HG03095 (cell line): Measurements from ENCODE around the gene VIT.

Experiments
- ATAC-seq: cut with Tn5 transposase; IDR thresholded peaks from one replicate; pipeline ENCODE4 v1.9.1; 2021; ENCODE audit warnings: moderate library complexity; ENCODE audit not compliant: unreplicated experiment

Gene VIT

DNA sequence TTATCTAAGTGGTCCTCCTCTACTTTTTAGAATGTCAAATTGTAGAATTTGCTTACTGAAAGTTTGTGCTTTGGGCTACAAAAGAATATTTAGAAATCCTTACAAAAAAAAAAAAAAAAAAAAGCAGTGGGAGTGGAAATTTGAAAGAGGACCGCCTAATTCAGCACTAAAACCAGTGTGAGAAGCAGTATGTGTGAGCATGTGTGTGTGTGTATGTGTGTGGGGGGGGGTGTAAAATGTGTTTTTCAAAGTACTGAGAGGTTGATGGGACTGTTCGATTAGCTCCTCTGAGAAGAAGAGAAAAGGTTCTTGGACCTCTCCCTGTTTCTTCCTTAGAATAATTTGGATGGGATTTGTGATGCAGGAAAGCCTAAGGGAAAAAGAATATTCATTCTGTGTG is at the start of gene VIT:
VIT (plus strand) TSS at position 175 of the 400 bp plus-strand sequence. CDS start 19,664 bp downstream, outside the sequence.
- ATAC-seq = no peak

- ATAC-seq = peak; percentile 95
These were observed 46.3 kb upstream of the VIT start for GRCh38 chr2:36650031-36650829.

DNA sequence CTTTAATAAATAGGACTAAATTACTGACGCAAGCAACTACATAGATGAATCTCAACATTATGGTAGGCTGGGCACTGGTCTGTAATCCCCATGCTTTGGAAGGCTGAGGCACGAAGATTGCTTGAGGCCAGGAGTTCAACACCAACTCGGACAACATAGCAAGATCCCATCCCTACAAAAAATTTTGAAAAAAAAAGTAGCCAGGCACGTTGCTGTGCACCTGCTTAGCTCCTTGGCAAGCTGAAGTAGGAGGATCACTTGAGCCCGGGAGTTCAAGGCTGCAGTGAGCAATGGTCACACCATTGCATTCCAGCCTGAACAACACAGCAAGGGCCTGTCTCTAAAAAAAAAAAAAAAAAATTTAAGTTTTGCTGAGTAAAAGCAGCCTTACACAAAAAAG is 43.4 kb upstream of the VIT start:
- ATAC-seq = no peak

DNA sequence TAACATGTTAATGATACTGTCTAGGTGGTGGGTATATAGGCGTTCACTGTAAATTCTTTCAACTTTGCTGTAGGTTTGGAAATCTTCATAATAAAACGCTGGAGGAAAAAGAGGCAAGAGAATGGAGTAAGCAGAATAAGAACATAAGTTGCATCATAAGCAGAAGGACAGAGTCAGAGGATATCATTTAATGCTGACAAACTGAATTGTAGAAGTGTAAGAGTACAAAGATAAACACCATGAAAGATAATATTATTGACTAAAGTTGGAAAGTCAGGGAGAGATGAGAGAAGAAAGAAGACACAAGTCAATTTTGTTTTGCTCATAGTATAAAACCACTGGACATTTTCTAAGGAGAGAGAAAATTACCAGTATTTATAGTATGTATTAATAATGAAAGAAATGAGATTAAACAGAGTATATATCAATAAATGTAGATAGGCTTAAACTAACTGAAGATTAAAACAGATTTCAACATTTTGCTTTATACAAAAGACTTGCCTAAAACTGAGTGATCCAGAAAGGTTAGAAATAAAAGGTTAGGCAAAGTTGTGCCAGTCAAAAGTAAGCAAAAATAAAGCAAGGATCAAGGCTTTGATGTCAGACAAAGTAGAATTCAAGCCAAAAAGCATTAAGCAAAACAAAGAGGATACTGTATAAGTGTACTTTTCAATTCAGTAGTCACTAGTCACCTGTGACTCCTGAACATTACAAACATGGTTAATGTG is 42.4 kb upstream of the VIT start:
- ATAC-seq = no peak

DNA sequence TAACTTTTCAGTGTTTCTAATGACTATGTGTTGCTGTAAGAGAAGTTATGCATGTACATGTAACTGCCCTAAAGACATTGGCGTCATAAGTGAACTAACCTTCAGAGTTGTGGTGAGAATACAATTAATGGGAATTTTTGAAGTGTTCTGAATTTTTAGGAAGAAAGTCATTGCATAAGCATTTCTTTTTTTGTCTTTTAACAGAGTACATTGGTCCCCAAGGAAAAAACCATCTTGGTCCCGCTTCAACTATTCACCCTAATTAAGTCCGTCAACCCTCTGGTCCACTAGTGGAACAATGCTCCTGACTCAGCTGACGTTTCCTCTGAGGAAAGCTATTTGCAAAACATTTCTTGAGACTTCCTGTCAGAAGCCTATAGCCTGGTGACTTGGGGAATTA is 41.1 kb upstream of the VIT start:
- no peak for ATAC-seq

GRCh38 chr2:36657703-36658102 is 38.8 kb upstream of the VIT start:
- no peak for ATAC-seq

- no peak for ATAC-seq
These were observed 38.2 kb upstream of the VIT start for GRCh38 chr2:36658277-36658748.

- ATAC-seq = no peak
These were observed 37.3 kb upstream of the VIT start for GRCh38 chr2:36659218-36659617.

DNA sequence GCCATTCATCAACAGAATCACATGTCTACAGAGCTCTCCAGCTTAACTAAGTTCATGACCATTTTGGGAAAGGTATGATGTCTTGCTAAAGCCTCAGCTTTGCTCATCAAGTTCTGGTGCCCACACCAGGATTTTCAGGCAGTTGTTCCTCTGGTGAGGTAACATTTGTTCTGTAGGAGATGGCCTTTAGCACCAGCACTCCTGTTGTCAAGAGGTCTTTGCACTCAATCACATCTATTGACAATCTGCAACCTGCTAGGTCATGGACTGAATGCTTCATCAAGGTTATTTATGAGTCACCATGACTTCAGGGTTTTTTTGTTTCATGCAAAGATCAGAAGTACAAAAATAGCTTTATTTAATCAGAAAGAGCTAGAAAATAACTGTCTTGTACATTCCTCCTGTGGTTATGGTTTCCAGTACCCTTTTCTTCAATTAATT is 36.6 kb upstream of the VIT start:
- ATAC-seq = no peak

GRCh38 chr2:36662638-36663037 is 33.9 kb upstream of the VIT start:
- no peak for ATAC-seq

DNA sequence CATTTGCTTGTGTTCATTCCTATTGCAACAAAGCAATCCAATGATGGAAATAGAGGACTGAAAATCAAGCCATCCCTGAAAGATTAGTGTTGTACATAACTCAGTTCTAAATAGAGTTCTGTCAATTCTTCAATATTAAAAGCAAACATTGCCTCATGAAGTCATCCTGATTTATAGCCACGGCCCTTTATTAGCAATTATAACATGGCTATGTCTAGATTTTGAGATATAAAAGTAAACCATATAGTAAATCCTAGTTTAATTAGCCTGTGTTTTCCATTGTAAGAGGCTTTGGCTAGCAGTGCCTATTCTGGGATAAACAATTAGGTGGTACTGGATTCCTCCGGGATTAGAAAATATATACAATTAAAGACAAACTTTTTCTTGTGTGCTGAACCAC is 33.2 kb upstream of the VIT start:
- ATAC-seq = no peak

- peak; percentile 75 for ATAC-seq
These were observed 32.4 kb upstream of the VIT start for GRCh38 chr2:36663851-36664695.

GRCh38 chr2:36664696-36665076 is 31.8 kb upstream of the VIT start:
- no peak for ATAC-seq

DNA sequence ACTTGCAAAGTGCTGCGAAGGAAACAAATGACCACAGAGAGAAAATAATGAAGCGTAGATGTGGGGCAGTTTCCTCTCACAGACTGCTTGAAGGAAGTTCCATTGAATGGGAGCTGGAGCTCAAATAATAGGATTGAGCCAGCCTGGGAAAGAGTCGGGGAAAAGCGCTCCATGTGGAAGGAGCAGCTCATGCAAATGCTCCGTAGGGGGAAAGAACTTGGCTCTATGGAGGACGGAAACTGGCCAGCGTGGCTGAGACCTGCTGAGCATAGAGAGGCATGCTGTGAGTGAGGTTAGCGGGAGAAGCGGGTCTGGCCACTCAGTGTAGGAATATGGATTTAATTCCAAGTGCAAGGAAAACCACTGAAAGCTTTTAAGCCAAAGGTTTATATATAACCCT is 28.6 kb upstream of the VIT start:
- no peak for ATAC-seq

GRCh38 chr2:36670881-36671595 is 25.5 kb upstream of the VIT start:
- ATAC-seq = no peak

GRCh38 chr2:36671731-36672130 is 24.8 kb upstream of the VIT start:
- no peak for ATAC-seq

DNA sequence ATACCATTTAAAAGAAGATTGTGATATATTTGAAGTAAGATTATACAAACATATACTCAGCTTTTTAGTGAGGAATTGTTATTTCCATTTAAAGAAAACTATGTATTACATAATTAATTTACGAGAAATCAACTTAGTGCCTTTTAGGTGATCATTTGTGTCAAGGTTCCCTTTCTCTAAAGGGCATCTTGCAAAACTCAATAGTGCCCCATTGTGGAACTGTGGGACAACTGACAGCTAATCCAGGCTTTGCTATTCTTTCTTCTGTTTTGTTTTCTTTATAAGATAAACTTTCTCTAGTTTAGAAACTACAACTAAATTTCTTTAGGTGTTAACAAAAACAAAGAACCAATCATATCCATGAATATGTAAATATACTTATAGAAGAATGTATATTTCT is 24.3 kb upstream of the VIT start:
- no peak for ATAC-seq

DNA sequence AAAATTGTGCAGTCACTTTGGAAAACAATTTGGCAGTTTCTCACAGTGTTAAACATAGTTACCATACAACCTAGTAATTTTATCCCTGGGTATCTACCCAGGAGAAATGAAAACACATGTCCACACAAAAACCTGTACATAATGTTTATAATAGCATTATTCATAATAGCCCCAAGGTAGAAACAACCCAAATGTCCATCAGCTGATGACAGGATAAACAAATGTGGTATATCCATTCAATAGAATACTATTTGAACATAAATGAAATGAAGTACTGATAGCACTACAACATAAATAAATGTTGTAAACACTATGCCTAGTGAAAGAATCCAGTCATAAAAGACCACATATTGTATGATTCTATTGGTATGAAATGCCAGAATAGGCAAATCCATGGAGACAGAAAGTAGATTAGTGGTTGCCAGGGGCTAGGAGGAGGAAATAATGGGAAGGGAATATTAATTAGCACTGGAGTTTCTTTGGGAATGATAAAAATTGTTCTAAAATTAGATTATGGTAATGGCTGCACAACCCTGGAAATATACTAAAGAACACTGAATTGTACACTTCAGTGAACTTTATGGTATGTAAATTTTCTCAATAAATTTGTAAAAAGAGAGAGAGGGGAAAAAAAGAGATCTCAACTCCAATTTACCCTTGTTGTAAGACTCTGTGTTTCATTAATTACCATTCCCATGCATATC is 20.8 kb upstream of the VIT start:
- no peak for ATAC-seq

DNA sequence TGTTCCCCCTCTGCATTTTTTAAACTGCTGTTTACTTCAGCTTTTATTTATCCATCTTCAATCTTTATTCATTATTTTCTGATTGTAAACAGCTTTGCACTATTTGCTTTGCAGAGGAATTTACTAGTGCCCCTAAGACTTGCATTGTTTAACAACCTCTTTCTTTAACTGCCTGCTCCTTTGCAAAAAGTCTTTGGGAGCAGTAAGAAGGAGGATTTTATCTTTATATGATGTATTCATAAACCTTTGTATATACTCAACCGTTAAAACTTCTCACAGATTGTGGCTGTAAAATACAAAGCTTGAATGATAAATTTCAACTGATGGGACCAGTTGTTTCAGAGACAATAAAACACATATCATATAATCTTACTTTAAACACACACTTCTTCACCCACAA is 20.1 kb upstream of the VIT start:
- ATAC-seq = no peak

DNA sequence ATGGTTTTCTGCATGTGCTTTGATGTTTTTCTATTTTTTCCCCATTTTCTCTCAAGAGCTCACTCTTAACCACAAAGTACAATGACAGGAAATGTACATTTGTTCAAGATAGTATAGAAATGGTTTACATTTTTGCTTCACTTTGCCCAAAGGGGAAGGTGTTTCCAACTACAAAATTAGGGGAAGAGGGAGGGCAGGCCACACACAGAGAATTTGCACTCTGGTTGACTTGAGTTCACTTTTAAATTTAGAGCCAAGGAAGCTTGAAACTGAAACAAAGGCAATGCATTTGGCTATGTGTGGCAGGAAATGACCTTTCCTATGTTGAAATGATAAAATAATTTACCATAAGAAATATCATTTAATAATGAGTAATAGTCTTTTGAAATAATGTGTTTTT is 19.1 kb upstream of the VIT start:
- ATAC-seq = no peak
